Measurements from ENCODE around the gene CRTC2. TPM values are rescaled to one million over a fixed set of nuclear protein-coding genes. Genes with fewer than 3 reads are reported as not detected.
A peak's percentile ranks its signal among the peaks of the same experiment; 100 is the strongest.

Gene CRTC2
- total RNA-seq, 2 donors from 2014 or later, result 84.9 to 131 TPM

DNA sequence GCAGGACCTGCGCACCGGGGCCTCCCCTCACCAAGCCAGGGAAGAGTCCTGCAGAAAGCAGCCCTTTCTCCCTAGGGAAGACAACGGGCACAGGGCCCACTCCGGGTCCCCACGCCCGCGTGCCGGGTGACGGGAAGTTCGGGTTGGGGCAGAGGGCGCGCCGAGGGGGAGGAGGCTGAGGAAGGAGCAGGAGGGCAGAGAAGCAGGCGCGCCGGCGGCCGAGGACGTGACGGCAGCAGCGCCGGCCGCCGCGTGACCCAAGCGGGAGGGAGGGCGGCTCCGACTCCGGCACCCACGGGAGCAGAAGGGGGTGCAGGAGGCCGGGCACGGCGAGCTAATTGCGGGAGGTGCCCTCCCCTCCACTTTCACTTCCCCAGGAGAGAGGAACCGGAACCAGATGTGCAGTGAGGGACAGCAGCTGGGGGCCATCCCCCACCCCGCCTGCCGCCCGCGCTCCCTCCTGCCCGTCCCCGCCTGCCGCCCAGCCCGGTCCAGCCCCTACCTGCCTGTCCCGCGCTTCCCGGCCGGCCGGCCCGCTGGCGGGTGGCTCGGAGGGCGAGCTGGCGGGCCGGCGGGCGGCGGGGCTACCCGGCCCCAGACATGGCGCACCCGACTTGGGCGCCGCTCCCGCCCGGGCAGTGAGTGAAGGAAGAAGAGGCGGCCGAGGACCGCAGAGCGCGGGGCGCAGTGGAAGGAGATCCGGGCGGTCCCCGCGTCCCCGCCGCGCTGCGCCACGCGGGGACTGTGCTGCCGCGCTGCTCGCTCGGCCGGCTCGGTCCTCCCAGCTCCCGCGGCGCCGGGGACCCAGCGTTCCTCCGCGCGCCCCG, 12.4 kb downstream of the CRTC2 start:
- Mint-ChIP-seq H3K4me1 (peaks cover 28% of the 10 kb centered on the region), H3K9me3 (no peaks in the 10 kb centered on the region), H3K27ac (peak overlapping the region; percentile 96), H3K27me3 (no peaks in the 10 kb centered on the region), H3K36me3 (ENCODE audit: low read depth) (peaks cover 84% of the 10 kb centered on the region), H3K4me3 (peak overlapping the region; percentile 90)
- ATAC-seq (replicated peaks), result peak; percentile 75

DNA sequence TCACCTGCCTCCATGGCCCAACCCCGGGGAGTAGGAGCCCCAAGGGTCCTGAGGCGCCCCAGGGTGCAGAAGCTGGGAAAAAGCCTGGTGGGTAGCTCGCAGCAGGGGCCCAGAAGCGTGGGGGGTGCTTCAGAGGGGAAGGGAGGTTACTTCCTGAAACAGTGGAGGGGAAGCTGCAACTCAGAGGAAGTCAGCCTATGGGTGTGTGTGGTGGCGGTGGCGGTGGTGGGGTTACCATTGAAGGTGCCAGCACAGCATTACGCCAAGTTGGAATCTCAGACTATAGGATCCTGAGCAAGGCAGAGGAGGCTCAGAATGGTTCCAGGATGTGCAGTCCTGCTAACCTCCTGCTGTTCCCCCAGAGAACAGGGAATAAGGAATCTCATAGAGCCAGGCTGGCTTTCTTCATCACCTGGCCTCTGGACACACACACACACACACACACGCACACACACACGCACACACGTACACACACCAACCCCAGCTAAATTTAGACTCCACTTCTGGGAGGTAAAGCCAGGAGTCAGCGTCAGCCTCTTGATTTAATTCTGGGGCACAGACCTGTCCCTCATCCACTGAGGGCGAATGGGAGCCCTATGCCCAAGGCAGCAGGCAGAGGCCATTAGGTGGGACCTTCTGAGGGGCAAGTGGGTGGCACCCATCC, 13.1 kb downstream of the CRTC2 start:
- no peaks in the 10 kb centered on the region for H3K9me3 Mint-ChIP-seq
- H3K4me1 Mint-ChIP-seq, result peaks cover 28% of the 10 kb centered on the region
- no peaks in the 10 kb centered on the region for H3K27me3 Mint-ChIP-seq
- ATAC-seq (replicated peaks), result peak; percentile 68
- H3K36me3 Mint-ChIP-seq (ENCODE audit: low read depth), result peaks cover 83% of the 10 kb centered on the region
- peak overlapping the region; percentile 96 for H3K27ac Mint-ChIP-seq
- peak overlapping the region; percentile 90 for H3K4me3 Mint-ChIP-seq

DNA sequence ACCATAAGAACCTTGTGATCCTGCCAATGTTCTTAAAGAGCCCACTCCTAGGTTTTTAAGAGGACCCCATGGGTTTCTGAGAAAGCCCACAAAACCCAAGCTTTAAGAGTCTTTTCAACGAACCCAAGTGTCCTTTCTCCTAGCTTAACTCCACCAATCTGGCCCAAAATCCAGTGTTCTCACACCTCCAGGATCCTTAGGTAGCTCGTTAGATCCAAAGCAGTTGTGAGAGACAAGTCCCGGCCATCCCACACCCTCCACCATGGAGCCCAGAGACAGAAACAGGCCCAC, 13.6 kb downstream of the CRTC2 start:
- H3K27me3 Mint-ChIP-seq, result no peaks in the 10 kb centered on the region
- peaks cover 83% of the 10 kb centered on the region for H3K36me3 Mint-ChIP-seq (ENCODE audit: low read depth)
- H3K4me3 Mint-ChIP-seq, result peak overlapping the region; percentile 90
- H3K27ac Mint-ChIP-seq, result peak overlapping the region; percentile 96
- no peaks in the 10 kb centered on the region for H3K9me3 Mint-ChIP-seq
- H3K4me1 Mint-ChIP-seq, result peaks cover 29% of the 10 kb centered on the region
- ATAC-seq (replicated peaks), result peak; percentile 3

DNA sequence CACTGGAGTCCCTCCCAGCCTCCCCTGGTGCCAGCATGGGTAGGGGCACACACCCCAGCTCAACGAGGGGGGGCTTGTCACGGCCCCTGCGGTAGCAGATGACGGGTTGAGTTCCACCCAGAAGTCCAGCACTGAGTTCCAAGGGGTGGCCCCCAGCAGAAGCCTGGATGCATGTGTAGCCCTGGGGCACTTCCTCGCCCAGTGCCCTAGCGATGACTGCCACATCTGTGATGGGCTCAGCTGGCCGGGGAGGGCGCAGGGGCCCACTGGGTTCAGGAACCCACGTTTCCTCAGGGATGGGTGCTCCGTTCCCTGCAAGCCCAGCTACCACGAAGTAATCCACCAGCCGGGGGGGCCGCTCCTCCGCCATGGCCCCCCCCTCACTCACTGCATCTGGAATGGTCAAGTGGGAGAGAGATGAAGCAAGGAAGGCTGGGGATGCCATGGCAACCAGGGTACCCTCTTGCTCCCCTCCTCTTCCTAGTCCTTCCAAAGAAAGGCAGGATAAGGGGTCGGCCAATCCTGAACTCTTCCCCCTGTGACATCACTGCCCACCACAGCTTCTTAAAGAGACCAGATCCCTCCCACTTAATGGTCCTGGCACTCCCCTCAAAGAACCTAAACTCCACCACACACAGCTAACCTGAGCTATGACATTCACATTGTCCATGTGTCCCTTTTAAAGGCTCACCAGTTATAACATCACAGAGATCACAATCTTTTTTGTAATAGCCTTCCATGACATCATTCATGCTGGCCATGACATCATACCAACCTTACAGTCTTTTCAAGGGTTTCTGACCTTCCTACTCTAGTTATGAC, 14.2 kb downstream of the CRTC2 start:
- Mint-ChIP-seq H3K27ac (peak overlapping the region; percentile 96), H3K27me3 (no peaks in the 10 kb centered on the region), H3K4me3 (peak overlapping the region; percentile 90), H3K9me3 (no peaks in the 10 kb centered on the region), H3K36me3 (ENCODE audit: low read depth) (peaks cover 87% of the 10 kb centered on the region), H3K4me1 (peaks cover 29% of the 10 kb centered on the region)
- ATAC-seq (replicated peaks), result no peak

DNA sequence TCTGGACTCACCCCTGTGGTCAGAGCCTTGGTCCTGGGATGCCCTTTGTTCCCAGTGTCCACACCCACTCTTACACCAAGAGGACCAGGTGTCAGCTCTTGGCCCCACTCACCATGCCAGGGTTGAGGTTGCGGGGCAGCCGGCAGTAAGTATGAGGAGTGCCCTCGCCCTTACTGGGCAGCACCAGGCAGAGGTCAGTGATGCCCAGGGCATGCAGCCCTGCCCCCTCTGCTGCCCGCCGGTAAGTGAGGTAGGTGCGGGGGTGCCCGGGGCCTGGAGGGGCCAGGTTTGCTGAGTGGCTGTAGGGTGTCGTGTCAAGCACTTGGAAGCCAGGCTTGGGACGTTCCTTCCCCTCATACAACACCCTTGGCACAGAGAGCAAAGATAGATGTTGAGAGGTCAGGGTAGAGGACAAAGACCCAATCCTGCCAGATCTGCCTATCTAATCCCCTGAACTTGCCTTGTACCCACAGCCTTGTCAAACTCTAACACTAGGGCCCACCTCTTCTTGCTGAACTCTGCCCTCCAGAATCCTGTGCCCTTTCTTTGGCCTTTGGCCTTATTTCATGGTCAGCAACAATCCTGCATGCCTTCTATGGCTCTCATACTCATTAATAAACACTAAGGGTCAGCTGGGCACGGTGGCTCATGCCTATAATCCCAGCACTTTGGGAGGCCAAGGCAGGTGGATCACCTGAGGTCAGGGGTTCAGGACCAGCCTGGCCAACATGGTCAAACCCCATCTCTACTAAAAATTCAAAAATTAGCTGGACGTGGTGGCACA, 15.5 kb downstream of the CRTC2 start:
- Mint-ChIP-seq H3K27me3 (no peaks in the 10 kb centered on the region), H3K9me3 (no peaks in the 10 kb centered on the region), H3K4me3 (no peak overlapping the region), H3K36me3 (ENCODE audit: low read depth) (peaks cover 87% of the 10 kb centered on the region), H3K27ac (peak overlapping the region; percentile 96), H3K4me1 (peaks cover 29% of the 10 kb centered on the region)
- no peak for ATAC-seq (replicated peaks)

DNA sequence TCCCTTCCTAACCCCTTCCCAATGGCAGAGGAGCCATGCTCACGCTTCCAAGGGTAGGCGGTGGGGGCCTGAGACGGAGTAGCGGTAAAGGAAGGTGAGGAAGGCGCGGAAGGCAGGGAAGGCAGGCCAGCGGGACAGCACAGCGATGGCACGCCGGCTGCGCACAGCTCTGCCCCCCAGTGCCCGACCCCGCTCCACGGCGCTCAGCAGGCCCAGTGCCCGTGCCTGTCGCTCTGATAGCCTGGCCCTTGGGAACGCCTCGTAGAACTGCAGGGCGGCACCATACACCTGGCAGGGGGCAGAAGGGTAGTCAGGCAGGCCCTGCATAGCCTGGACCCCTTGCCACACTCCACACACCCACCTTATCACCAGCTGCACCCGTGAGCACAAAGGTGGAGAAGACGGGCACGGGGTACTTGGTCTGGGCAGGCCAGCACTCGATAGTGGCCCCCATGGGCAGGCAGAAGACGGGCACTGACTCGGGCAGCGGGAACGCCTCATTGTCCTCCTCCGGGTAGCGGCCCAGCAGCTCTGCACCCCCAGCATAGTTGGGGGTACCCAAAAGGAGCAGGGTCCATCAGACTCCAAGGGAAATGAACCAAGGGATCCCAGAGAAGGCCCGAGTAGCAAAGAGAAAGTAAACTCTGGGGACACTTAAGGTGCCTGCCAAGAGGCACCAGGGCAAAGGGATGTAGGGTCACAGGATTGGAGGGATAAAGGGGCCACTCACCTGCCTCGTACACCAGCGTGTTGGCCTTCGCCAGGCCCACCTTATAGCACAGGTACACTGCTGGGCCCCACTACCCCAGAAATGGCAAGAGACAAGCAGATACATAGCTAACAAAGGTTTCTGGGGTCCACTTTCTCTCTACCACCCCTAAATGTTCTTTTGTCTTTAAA, 16.3 kb downstream of the CRTC2 start:
- no peak for ATAC-seq (replicated peaks)
- Mint-ChIP-seq H3K4me1 (peaks cover 26% of the 10 kb centered on the region), H3K27me3 (no peaks in the 10 kb centered on the region), H3K9me3 (no peaks in the 10 kb centered on the region), H3K4me3 (no peak overlapping the region), H3K36me3 (ENCODE audit: low read depth) (peaks cover 88% of the 10 kb centered on the region), H3K27ac (peak overlapping the region; percentile 96)

DNA sequence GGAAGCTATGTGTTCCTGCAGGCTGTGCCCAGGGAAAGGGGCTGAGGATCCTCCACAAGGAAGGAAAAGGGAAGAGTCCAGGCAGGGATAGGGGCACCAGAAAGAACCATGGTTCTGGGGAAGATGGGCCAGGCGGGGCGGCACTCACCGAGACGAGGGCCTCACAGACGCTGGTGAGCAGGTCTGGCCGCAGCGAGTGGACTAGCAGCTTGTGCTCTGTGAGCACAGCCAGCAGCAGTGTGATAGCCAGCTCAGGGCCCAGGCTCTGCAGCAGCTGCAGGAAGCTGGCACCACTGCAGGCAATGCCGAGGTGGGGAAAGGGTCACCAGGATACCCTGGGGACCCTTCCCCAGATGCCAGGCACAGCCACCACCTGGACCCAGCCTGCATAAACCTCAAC, 17.7 kb downstream of the CRTC2 start:
- Mint-ChIP-seq H3K4me3 (no peak overlapping the region), H3K27me3 (no peaks in the 10 kb centered on the region), H3K36me3 (ENCODE audit: low read depth) (peaks cover 96% of the 10 kb centered on the region), H3K4me1 (peaks cover 25% of the 10 kb centered on the region), H3K9me3 (no peaks in the 10 kb centered on the region), H3K27ac (peak overlapping the region; percentile 21)
- no peak for ATAC-seq (replicated peaks)

DNA sequence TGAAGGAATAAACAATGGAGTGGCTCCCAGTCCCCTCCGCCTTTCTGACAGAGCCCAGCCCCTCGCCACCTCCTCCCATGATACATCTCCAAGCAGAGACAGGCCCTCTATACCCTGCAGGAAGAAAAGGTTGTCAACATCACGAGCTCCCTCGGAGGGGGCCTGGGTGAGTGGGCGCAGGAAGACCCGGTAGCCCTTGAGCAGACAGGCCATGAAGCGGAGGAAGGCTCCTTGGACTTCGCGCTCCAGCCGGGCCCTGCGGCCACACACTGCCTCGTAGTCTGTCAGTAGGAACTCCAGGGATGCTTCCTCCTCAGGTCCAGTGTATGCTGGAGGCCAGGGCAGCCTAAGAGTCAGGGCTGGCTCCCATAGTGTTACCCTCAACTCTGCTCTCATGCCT, 18.9 kb downstream of the CRTC2 start:
- Mint-ChIP-seq H3K36me3 (ENCODE audit: low read depth) (peaks cover 96% of the 10 kb centered on the region), H3K9me3 (no peaks in the 10 kb centered on the region), H3K4me3 (no peak overlapping the region), H3K27ac (no peak overlapping the region), H3K4me1 (peaks cover 20% of the 10 kb centered on the region), H3K27me3 (no peaks in the 10 kb centered on the region)
- no peak for ATAC-seq (replicated peaks)

DNA sequence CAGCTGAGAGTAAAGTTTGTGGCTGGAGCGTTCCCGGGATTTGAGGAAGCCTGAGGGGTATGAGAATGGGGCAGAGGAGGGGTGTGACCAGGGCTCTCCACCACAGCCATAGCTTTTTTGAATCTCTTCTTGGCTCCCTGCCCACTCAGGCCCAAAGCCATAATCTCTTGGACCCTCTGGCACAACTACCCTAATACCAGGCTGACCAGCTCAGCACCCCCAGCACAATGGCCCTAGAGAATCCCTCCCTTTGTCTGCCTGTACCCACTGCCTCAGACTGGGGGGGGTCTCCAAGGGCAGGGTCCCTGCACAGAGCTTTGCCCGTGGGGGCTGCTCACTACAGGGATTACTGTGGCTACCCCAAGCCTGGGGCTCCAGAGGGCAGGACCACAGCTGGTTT, 19.4 kb downstream of the CRTC2 start:
- Mint-ChIP-seq H3K9me3 (no peaks in the 10 kb centered on the region), H3K36me3 (ENCODE audit: low read depth) (peaks cover 96% of the 10 kb centered on the region), H3K4me3 (no peak overlapping the region), H3K27me3 (no peaks in the 10 kb centered on the region), H3K4me1 (peaks cover 17% of the 10 kb centered on the region), H3K27ac (no peak overlapping the region)
- ATAC-seq (replicated peaks), result no peak

DNA sequence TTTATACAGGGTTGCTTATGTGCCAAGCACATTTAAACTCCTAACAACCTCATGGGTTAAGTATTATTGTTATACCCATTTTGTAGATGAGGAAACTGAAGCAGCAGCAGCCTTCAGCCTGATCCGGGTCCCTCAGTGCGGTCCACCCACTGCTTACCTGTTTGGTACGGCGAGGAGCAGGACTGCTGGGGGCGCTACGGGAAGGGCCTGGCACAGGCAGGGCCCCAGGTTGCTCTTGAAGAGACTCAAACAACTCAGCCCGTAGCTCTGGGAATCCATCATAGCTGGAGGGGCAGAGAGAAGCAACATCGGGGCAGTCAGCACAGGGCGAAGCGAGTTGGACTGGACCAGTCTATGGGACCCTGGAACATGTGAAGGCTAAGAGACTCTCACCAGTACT, 21.1 kb downstream of the CRTC2 start:
- H3K4me1 Mint-ChIP-seq, result peaks cover 7% of the 10 kb centered on the region
- H3K27me3 Mint-ChIP-seq, result no peaks in the 10 kb centered on the region
- ATAC-seq (replicated peaks), result no peak
- no peak overlapping the region for H3K27ac Mint-ChIP-seq
- peaks cover 92% of the 10 kb centered on the region for H3K36me3 Mint-ChIP-seq (ENCODE audit: low read depth)
- H3K4me3 Mint-ChIP-seq, result no peak overlapping the region
- no peaks in the 10 kb centered on the region for H3K9me3 Mint-ChIP-seq

DNA sequence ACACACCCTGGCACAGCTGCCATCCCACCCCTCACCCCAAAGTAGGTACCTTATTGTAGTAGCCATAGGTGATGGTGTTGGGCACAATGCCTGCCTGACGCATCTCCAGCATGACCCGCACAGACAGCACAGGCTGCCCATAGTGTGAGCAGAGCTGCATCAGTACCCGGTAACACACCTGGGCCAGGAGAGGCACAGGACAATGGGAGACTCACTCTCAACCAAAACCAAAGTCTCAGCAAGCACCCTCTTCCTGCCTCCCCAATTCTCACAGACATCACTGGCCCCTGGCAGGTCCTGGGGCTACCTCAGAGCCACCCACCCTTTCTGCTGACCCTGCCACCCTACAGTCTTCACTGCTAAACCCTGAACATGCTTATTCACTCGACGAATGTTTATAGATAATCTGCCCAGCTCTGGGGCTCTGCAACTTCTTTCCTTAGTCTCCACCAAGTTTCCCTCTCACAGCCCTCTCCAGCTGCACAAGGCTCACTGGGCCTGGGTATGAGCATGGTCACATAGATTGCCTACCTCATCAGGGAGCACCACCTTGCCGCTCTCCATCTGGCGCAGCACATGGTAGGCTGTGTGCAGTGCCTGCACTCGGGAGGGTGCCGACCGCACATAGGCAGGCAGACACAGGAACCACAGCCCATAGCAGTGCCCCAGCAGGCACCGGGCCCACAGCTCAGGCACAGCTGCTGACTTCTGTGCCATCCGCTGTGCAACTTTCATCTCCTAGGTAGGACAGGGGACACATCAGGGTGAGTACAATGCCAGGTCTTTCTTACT, 22.2 kb downstream of the CRTC2 start:
- no peak overlapping the region for H3K27ac Mint-ChIP-seq
- H3K27me3 Mint-ChIP-seq, result no peaks in the 10 kb centered on the region
- peaks cover 94% of the 10 kb centered on the region for H3K36me3 Mint-ChIP-seq (ENCODE audit: low read depth)
- peaks cover 5% of the 10 kb centered on the region for H3K4me1 Mint-ChIP-seq
- no peak for ATAC-seq (replicated peaks)
- no peaks in the 10 kb centered on the region for H3K9me3 Mint-ChIP-seq
- no peak overlapping the region for H3K4me3 Mint-ChIP-seq

DNA sequence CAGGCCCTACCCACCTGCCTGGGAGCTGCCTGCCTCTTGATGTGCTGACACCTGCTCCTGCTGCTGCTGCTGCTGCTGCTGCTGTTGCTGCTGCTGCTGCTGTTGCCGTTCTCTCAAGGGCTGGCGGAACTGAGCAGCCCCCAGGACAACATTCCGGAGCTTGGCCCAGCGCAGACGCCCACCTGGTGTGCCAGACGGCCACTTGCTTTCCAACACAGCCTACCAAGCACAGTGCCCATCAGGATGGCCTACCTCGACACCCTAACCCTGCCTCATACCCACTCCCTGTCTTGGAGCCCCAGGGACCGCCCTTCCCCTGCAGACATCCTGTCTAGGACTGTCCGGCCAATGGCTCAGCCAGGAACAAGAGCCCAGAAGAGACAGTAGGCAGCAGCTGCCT, 23.7 kb downstream of the CRTC2 start:
- peak overlapping the region; percentile 5 for H3K27ac Mint-ChIP-seq
- H3K36me3 Mint-ChIP-seq (ENCODE audit: low read depth), result peaks cover 91% of the 10 kb centered on the region
- no peak for ATAC-seq (replicated peaks)
- no peaks in the 10 kb centered on the region for H3K4me1 Mint-ChIP-seq
- no peaks in the 10 kb centered on the region for H3K27me3 Mint-ChIP-seq
- no peak overlapping the region for H3K4me3 Mint-ChIP-seq
- no peaks in the 10 kb centered on the region for H3K9me3 Mint-ChIP-seq

DNA sequence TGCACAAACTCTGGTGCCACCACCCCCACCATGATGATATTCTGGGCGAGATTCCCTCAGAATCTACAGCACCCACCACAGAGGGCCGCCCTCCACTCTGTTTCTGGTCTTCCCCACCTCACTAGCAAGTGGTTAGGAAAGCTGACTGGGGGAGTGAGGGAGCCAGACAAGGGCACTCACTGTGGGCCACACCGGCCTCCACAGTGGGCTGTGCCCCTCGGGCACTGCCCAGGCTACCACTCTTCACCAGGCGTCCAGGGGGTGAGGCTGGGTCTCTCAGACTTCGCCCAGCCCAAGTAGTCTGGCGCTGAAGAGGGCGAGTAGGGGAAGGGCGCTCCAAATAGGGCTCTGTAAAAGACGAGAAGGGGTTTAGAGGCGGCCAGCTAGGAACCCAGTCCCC, 24.5 kb downstream of the CRTC2 start:
- H3K4me3 Mint-ChIP-seq, result no peak overlapping the region
- no peaks in the 10 kb centered on the region for H3K27me3 Mint-ChIP-seq
- H3K27ac Mint-ChIP-seq, result no peak overlapping the region
- H3K9me3 Mint-ChIP-seq, result no peaks in the 10 kb centered on the region
- H3K36me3 Mint-ChIP-seq (ENCODE audit: low read depth), result peaks cover 87% of the 10 kb centered on the region
- no peak for ATAC-seq (replicated peaks)
- H3K4me1 Mint-ChIP-seq, result no peaks in the 10 kb centered on the region
